Right renal cortex interstitium (tissue), 3 donors: ENCODE results near the gene SMIM13. TPM values are rescaled to one million over a fixed set of nuclear protein-coding genes. Genes with fewer than 3 reads are reported as not detected.
A peak's percentile ranks its signal among the peaks of the same experiment; 100 is the strongest.

Experiments used
- DNase-seq, 3 donors: peaks; one replicate each; pipeline ENCODE4 v3.0.0-alpha.2; 2013; ENCODE audit warnings: low read depth in 3 of 3, low spot score in 2 of 3
- polyA plus RNA-seq, 3 donors: library from polyadenylated mRNA; unstranded; fragments of 120-200 nt; gene quantifications; one replicate each; pipeline ENCODE4 v1.2.1, GENCODE V29; 2013; ENCODE audit not compliant: insufficient read length in 3 of 3

The SMIM13 gene
- polyA plus RNA-seq, 3 donors, result 19.0 to 19.8 (median 19.5) TPM

DNA sequence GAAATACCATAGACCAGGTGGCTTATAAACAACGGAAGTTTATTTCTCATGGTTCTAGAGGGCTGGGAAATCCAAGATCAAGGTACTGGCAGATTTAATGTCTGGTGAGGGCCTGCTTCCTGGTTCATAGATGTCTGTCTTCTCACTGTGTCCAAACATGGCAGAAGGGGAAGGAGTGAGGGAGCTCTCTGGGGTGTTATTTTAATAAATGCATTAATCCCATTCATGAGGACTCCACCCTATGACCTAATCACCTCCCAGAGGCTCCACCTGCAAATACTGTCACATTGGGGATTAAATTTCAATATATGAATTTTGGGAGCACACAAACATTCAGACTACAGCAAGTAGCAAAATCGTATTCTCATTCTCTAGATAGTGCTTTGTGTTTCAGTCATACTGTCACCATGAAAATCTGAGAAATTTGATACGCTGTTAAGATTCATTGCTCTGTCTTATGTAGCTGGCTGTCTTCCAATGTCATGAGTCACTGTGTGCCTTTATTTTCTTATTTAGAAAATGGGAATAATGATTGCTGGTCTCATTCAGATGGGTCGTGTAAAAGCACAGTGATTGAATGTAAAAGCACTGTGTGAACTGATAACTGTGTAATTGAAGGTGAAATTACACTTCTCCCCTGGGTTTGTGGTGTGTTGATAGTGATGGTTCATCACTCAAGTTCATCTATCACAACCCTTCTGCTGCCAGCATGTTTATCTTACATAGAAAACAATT is 26.8 kb downstream of the SMIM13 start:
- DNase-seq, result no peak

DNA sequence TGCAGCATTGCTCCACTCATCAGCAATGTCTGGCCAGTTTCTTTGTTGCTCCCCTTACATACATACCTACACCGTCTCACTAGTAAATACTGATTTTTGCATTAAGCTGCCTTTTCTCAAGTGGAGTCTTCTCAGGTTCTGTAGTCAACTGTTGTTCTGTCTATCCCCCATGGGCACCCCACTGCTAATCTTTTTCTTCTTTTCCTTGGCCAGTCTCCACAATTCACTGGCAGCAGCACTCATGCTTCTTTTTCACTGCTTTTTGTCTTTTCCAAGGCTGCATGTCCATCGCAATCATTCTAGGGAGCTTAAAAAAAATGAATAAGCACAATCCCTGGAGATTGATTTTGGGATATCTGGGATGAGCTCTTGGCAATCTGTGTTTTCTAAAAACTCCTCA is 28.2 kb downstream of the SMIM13 start:
- DNase-seq, result no peak

- DNase-seq, result no peak
Measured at GRCh38 chr6:11122380-11122779, 28.7 kb downstream of the SMIM13 start.

- no peak for DNase-seq
Measured at GRCh38 chr6:11123978-11124377, 30.3 kb downstream of the SMIM13 start.

DNA sequence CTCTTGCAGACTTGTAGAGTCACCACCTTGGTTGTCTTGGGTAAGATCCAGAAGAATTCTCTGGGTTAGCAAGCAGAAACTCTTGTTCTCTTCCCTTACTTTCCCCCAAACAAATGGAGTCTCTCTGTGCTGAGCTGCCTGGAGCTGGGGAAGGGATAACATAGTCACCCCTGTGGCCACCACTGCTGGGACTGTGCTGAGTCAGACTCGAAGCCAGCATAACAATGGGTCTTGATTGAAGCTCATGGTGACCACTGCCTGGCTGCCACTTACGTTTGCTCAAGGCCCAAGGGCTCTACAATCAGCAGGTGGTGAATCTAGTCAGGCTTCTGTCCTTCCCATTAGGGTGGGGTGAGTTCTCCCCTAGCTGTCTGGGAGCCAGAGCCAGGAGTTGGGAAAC is 33.2 kb downstream of the SMIM13 start:
- no peak for DNase-seq

DNA sequence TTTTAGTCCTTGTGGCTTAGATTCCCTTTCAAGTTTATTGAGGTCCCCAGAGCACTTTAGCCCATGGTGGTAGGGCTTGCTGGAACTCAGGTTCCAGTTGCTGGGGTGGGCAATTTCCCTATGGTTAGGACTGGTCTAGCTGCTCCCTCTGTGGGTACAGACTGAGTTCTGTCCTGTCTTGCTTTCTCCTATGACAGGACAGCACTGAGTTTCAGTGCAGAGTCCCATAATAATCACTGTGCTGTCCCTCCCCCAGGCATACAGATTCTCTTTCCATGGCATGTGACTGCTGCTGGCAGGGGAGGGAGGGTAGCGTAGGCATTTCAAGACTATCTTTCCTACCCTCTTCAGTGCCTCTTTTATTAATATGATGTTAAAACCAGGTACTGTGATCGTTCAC is 35.0 kb downstream of the SMIM13 start:
- no peak for DNase-seq

DNA sequence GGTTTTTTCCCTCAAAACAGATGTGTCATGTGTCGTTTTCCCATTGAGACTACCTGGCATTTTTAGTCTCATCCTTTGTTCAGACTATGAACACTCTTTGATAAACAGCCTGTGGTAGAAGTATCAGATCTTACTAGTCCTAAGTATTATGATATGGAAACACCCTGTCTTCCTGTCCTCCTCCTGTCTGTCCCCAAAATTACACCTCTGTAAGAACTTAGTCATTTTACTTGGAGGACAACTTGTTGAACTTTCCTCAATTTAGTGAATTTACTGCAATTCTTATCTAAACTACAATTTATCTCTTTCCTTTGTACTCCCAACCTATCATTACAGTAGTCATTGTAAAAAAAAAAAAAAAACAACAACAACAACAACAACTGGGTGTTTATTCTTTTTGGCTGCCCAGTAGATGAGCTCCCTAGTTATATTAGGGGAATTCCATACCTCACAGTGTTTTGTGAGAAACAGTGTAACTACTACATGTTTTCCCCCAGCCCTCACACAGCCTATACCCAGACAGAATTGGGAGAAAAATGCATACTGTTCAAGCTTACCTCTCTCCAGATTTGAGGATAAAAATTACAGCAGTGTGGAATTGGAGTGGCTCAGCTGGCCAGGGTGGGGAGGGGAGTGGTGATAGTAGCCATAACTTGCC is 36.4 kb downstream of the SMIM13 start:
- DNase-seq, result no peak

DNA sequence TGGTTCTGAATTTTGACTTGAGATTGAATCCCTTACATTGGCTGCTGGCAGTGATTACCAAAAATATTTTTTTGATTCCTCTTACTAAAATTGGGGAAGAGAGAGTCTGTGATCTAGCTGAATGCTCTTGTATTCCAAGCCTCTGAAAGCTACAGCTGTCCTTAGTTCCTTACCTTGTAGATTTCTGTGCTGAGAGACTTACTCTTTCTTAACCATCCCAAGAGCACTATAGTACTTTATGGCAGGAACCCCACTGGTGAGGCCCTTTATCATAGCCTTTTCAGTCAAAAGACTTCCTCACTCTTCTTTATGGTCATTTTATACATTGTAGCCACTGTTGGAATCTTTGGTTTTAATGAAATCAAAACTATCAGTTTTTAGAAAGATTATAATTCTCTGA is 37.0 kb downstream of the SMIM13 start:
- DNase-seq, result no peak

DNA sequence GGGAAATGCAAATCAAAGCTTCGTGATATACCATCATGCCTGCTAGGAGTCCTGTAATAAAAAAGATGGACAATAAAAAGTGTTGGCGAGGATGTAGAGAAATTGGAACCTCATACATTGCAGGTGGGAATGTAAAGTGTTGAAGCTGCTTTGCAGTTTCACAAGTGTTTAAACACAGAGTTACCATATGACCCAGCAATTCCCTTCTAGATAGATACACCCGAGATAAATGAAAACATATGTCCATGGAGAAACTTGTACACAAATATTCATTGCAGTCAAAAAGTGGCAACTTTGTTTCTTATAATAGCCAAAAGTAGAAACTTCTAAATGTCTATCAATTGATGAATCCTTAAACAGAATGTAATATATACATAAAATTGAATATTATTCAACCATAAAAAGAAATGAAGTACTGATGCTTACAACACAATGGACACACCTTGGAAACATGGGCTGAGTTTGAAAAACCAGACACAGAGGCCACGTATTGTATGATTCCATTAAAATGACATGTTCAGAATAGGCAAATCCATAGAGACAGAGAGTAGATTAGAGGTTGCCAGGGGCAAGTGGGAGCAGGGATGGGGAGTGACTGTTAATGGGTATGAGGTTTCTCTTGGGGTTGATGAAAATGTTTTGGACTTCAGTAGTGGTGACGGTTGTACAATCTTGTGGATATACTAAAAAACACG is 38.7 kb downstream of the SMIM13 start:
- DNase-seq, result no peak

GRCh38 chr6:11133281-11133680 is 39.6 kb downstream of the SMIM13 start:
- no peak for DNase-seq

GRCh38 chr6:11136809-11137208 is 43.2 kb downstream of the SMIM13 start:
- DNase-seq, result no peak

DNA sequence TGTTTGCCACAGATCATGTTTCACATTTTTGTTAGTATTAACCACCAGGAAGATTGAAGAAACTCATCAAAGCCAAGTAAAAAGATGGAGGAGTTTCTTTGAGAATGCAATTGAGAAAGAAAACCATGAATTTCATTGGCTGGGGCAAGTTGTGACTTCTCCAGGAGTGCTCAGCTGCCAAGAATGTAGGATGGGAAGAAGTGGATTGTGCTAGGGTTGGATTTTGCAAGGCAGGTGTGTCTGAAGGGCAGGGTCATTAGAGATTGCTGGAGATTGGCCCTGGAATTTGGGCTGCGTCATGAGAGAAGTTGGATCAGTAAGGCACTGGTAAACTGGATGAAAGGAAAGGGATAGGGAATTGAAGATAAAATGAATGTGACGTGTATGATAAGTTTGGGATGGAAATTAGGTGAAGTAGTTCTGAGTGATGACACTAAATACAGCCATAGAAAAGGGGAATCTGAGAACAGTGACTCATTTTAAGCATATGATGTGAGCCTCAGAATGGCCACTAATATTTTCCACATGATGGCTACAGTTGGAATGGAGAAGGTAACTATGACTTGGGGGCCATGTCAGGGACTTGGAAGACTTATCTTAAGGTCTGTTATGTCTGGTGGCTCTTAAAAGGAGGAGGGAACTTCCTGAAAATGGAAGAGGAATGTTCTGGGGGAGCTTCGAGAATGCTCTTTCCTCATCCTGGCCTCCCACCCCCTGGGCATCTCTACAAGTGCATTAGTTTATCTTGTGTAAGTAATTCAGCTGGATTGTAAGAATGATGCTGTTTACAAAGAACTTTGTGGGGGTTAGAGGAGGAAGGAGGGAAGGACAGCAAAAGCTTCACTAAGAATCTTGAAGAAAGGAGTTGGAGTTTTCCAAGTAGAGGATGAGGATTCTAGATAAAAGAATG is 45.7 kb downstream of the SMIM13 start:
- DNase-seq, result no peak

DNA sequence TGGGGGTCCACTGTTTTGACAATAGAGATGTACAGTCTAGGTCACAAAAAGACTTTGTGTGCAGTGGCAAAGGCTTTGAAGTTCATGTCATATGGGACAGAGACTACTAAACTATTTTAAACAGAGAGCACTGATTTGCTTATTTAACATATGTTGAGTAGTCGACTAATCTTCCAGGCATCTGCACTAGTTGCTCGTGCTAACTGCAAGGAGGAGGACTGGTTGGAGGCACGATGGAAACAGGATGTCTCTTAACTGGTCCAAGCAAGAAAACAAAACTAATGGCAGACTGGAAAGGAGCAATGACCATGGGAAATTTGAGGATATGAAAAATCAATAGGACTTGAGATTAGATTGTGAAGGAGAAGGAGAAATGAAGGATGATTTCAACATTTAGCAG is 46.4 kb downstream of the SMIM13 start:
- no peak for DNase-seq

- DNase-seq, result no peak
Measured at GRCh38 chr6:11141295-11141694, 47.7 kb downstream of the SMIM13 start.

- DNase-seq, result no peak
Measured at GRCh38 chr6:11142296-11143027, 48.8 kb downstream of the SMIM13 start.

- DNase-seq, result no peak
Measured at GRCh38 chr6:11143394-11144371, 50.0 kb downstream of the SMIM13 start.

DNA sequence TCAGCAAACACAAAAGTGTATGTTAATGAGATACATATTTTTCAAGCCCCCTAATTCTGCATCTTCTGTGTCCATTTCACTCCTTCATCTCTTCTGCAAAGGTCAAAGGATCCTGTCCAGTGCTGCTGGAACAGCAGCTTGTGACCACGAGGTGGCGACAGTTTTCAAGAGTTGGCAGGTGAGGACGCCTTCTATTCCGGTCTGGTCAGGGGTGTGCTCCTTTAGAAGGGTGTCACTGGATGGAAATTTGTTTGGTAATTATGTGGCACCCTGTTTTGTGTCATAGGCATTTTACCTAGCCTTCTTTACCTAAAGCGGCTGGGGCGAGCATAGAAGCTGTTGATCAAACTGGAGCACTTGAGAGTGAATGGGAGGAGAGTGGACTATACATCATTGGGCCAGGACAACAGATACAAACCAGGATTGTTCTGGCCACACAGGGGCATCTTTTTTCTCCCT is 50.8 kb downstream of the SMIM13 start:
- DNase-seq, result peak; percentile 53

- no peak for DNase-seq
Measured at GRCh38 chr6:11146117-11146826, 52.6 kb downstream of the SMIM13 start.
